Measurements from ENCODE around the gene FAM180B.
"Not testable (repeated sequence)": the region's sequence is repeated elsewhere in the genome, so short reads cannot be mapped to it uniquely, and the experiment has no call there.

Gene FAM180B

GRCh38 chr11:47599902-47600301 lies 13.4 kb downstream of the FAM180B start:
- DNase-seq = no peak

GRCh38 chr11:47603295-47603694 lies 16.8 kb downstream of the FAM180B start:
- DNase-seq = no peak

- no peak for DNase-seq
Measured at GRCh38 chr11:47605921-47606320, 19.4 kb downstream of the FAM180B start.

GRCh38 chr11:47606731-47607130 lies 20.3 kb downstream of the FAM180B start:
- peak in 1 of 2 experiments; percentile 27 for DNase-seq

- DNase-seq = peak; percentile 65 to 89
Measured at GRCh38 chr11:47607380-47607779, 20.9 kb downstream of the FAM180B start.

GRCh38 chr11:47609675-47610074 lies 23.2 kb downstream of the FAM180B start:
- DNase-seq = no peak

GRCh38 chr11:47611348-47611794 lies 24.9 kb downstream of the FAM180B start:
- DNase-seq = no peak

- no peak for DNase-seq
Measured at GRCh38 chr11:47615249-47615648, 28.8 kb downstream of the FAM180B start.

- DNase-seq = peak; percentile 22 to 59
Measured at GRCh38 chr11:47616726-47617416, 30.4 kb downstream of the FAM180B start.

- DNase-seq = no peak
Measured at GRCh38 chr11:47617417-47617809, 30.9 kb downstream of the FAM180B start.

- DNase-seq = no peak
Measured at GRCh38 chr11:47620836-47621378, 34.4 kb downstream of the FAM180B start.

GRCh38 chr11:47626234-47626633 lies 39.8 kb downstream of the FAM180B start:
- no peak for DNase-seq

GRCh38 chr11:47628026-47628425 lies 41.5 kb downstream of the FAM180B start:
- no peak for DNase-seq

- DNase-seq = no peak
Measured at GRCh38 chr11:47631473-47631872, 45.0 kb downstream of the FAM180B start.

GRCh38 chr11:47636331-47636730 lies 49.9 kb downstream of the FAM180B start:
- DNase-seq = not testable (repeated sequence)

All from NCI-H524 (cell line).